Measurements from ENCODE around the gene PARD3. TPM values are rescaled to one million over a fixed set of nuclear protein-coding genes. Genes with fewer than 3 reads are reported as not detected.

Gene PARD3
- polyA plus RNA-seq, 3 donors: 0.51 TPM; not detected in 2

- no peak for DNase-seq
Observed at GRCh38 chr10:34622945-34623344, 192.2 kb downstream of the PARD3 start.

GRCh38 chr10:34618611-34619010 is 196.5 kb downstream of the PARD3 start:
- no peaks in the 10 kb centered on the region for H3K4me1 ChIP-seq (ENCODE audit: control insufficient read depth in 1 of 2, insufficient read depth in 2 of 2, low read length in 2 of 2)
- intact Hi-C loops (cut with micrococcal nuclease): no loop called here

More at GRCh38 chr10:34622945-34623344, 192.2 kb downstream of the PARD3 start:
- Histone ChIP-seq H4K20me1 (ENCODE audit: insufficient read depth, low read length) (no peaks in the 10 kb centered on the region), H3K9ac (ENCODE audit: insufficient read depth, low read length, poor library complexity, severe bottlenecking) (no peak overlapping the region), H3K27me3 (ENCODE audit: control insufficient read depth in 2 of 2, insufficient read depth in 2 of 2, low read length in 2 of 2) (no peaks in the 10 kb centered on the region), H3K4me1 (ENCODE audit: control insufficient read depth in 1 of 2, insufficient read depth in 2 of 2, low read length in 2 of 2) (no peaks in the 10 kb centered on the region), H3K4me2 (replicated peaks; ENCODE audit: extremely low read depth, low read length, poor library complexity, severe bottlenecking) (no peak overlapping the region), H3K36me3 (replicated peaks in 1 of 2; ENCODE audit: control insufficient read depth in 1 of 2, insufficient read depth in 2 of 2, low read length in 2 of 2) (no peaks in the 10 kb centered on the region), H3K27ac (ENCODE audit: low read depth in 1 of 2, low read length in 2 of 2) (no peak overlapping the region), H3K79me2 (ENCODE audit: insufficient read depth, low read length) (no peaks in the 10 kb centered on the region), H3K9me3 (replicated peaks in 1 of 2; ENCODE audit: control insufficient read depth in 1 of 2, insufficient read depth in 1 of 2, low read length in 2 of 2) (no peaks in the 10 kb centered on the region), H3K4me3 (replicated peaks in 1 of 3; ENCODE audit: low read depth in 2 of 3, low read length in 3 of 3) (no peak overlapping the region), H2AFZ (ENCODE audit: insufficient read depth, low read depth, low read length, poor library complexity, severe bottlenecking) (no peak overlapping the region)
- Mint-ChIP-seq H3K9me3 (no peaks in the 10 kb centered on the region), H3K4me3 (no peak overlapping the region), H3K4me1 (no peaks in the 10 kb centered on the region), H3K27ac (no peak overlapping the region), H3K27me3 (ENCODE audit: low read depth in 3 of 3) (peaks cover 0 to 1% (median 0%) of the 10 kb centered on the region in 3 donors), H3K36me3 (no peaks in the 10 kb centered on the region)
- TF ChIP-seq, protein P1, sequence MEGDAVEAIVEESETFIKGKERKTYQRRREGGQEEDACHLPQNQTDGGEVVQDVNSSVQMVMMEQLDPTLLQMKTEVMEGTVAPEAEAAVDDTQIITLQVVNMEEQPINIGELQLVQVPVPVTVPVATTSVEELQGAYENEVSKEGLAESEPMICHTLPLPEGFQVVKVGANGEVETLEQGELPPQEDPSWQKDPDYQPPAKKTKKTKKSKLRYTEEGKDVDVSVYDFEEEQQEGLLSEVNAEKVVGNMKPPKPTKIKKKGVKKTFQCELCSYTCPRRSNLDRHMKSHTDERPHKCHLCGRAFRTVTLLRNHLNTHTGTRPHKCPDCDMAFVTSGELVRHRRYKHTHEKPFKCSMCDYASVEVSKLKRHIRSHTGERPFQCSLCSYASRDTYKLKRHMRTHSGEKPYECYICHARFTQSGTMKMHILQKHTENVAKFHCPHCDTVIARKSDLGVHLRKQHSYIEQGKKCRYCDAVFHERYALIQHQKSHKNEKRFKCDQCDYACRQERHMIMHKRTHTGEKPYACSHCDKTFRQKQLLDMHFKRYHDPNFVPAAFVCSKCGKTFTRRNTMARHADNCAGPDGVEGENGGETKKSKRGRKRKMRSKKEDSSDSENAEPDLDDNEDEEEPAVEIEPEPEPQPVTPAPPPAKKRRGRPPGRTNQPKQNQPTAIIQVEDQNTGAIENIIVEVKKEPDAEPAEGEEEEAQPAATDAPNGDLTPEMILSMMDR (IDR thresholded peaks at IDR 0.05): no peak
- intact Hi-C loops (cut with micrococcal nuclease): no loop called here
- WGBS (ENCODE audit: insufficient coverage): no CpG with 5 or more reads among the region's 4 CpGs

More at GRCh38 chr10:34618611-34619010, 196.5 kb downstream of the PARD3 start:
- Mint-ChIP-seq H3K4me1 (no peaks in the 10 kb centered on the region), H3K4me3 (no peak overlapping the region), H3K36me3 (no peaks in the 10 kb centered on the region), H3K27ac (peak overlapping the region in 1 of 7 donors; percentile 6), H3K27me3 (ENCODE audit: low read depth in 3 of 3) (peaks cover 0 to 1% (median 1%) of the 10 kb centered on the region in 3 donors), H3K9me3 (peaks cover 0 to 3% (median 0%) of the 10 kb centered on the region in 7 donors)
- no peak overlapping the region for H3K9ac ChIP-seq (ENCODE audit: insufficient read depth, low read length, poor library complexity, severe bottlenecking)
- H3K27ac ChIP-seq (ENCODE audit: low read depth in 1 of 2, low read length in 2 of 2): no peak overlapping the region
- no peaks in the 10 kb centered on the region for H3K27me3 ChIP-seq (ENCODE audit: control insufficient read depth in 2 of 2, insufficient read depth in 2 of 2, low read length in 2 of 2)
- no peaks in the 10 kb centered on the region for H3K79me2 ChIP-seq (ENCODE audit: insufficient read depth, low read length)
- WGBS (ENCODE audit: insufficient coverage): 71% methylated on average over 2 of the region's 2 CpGs
- H3K36me3 ChIP-seq (replicated peaks in 1 of 2; ENCODE audit: control insufficient read depth in 1 of 2, insufficient read depth in 2 of 2, low read length in 2 of 2): no peaks in the 10 kb centered on the region
- H3K9me3 ChIP-seq (replicated peaks in 1 of 2; ENCODE audit: control insufficient read depth in 1 of 2, insufficient read depth in 1 of 2, low read length in 2 of 2): no peaks in the 10 kb centered on the region
- no peak overlapping the region for H3K4me2 ChIP-seq (replicated peaks; ENCODE audit: extremely low read depth, low read length, poor library complexity, severe bottlenecking)
- TF ChIP-seq, protein P1 (IDR thresholded peaks at IDR 0.05): no peak
- H3K4me3 ChIP-seq (replicated peaks in 1 of 3; ENCODE audit: low read depth in 2 of 3, low read length in 3 of 3): no peak overlapping the region
- H2AFZ ChIP-seq (ENCODE audit: insufficient read depth, low read depth, low read length, poor library complexity, severe bottlenecking): no peak overlapping the region
- DNase-seq: no peak
- no peaks in the 10 kb centered on the region for H4K20me1 ChIP-seq (ENCODE audit: insufficient read depth, low read length)

All from CD14-positive monocyte (primary cell).